ENCODE results near the gene ZNF414.

ZNF414 gene

GRCh38 chr19:8489561-8490394 is 24.2 kb downstream of the ZNF414 start:
- DNase-seq = no peak

GRCh38 chr19:8488365-8488764 is 25.6 kb downstream of the ZNF414 start:
- DNase-seq = peak; percentile 24 to 52

- DNase-seq = peak; percentile 96
Measured at GRCh38 chr19:8487137-8487851, 26.7 kb downstream of the ZNF414 start.

- no peak for DNase-seq
Measured at GRCh38 chr19:8486661-8487136, 27.3 kb downstream of the ZNF414 start.

GRCh38 chr19:8485561-8486371 is 28.2 kb downstream of the ZNF414 start:
- DNase-seq = no peak

- DNase-seq = peak; percentile 95 to 98
Measured at GRCh38 chr19:8484331-8484894, 29.6 kb downstream of the ZNF414 start.

- DNase-seq = no peak
Measured at GRCh38 chr19:8483165-8483564, 30.8 kb downstream of the ZNF414 start.

- DNase-seq = no peak
Measured at GRCh38 chr19:8482696-8483095, 31.3 kb downstream of the ZNF414 start.

GRCh38 chr19:8481616-8482015 is 32.4 kb downstream of the ZNF414 start:
- no peak for DNase-seq

GRCh38 chr19:8481201-8481600 is 32.8 kb downstream of the ZNF414 start:
- DNase-seq = no peak

GRCh38 chr19:8478598-8478997 is 35.4 kb downstream of the ZNF414 start:
- DNase-seq = no peak

- no peak for DNase-seq
Measured at GRCh38 chr19:8477889-8478288, 36.1 kb downstream of the ZNF414 start.

- DNase-seq = no peak
Measured at GRCh38 chr19:8476524-8476923, 37.4 kb downstream of the ZNF414 start.

GRCh38 chr19:8475005-8475404 is 39.0 kb downstream of the ZNF414 start:
- no peak for DNase-seq

GRCh38 chr19:8473648-8474476 is 40.1 kb downstream of the ZNF414 start:
- DNase-seq = peak; percentile 52 to 60

- no peak for DNase-seq
Measured at GRCh38 chr19:8469613-8470368, 44.2 kb downstream of the ZNF414 start.

GRCh38 chr19:8468761-8469373 is 45.1 kb downstream of the ZNF414 start:
- no peak for DNase-seq

GRCh38 chr19:8468124-8468523 is 45.8 kb downstream of the ZNF414 start:
- no peak for DNase-seq

- DNase-seq = no peak
Measured at GRCh38 chr19:8466018-8466417, 47.9 kb downstream of the ZNF414 start.

GRCh38 chr19:8463365-8463764 is 50.6 kb downstream of the ZNF414 start:
- no peak for DNase-seq
